Activated CD4-positive, alpha-beta memory T cell treated with anti-CD3 and anti-CD28 coated beads for 36 hours (primary cell): Measurements from ENCODE around the gene SAMD1. TPM values are rescaled to one million over a fixed set of nuclear protein-coding genes. Genes with fewer than 3 reads are reported as not detected.
A peak's percentile ranks its signal among the peaks of the same experiment; 100 is the strongest.

Experiments used
- CTCF ChIA-PET: fragments of 350-600 bp; sonication (Branson Sonifier 250); formaldehyde crosslinking; loops from one replicate; lab custom pipeline; 2021; ENCODE audit warnings: antibody characterized with exemption, inconsistent platforms; lab: Charles Lee
- POLR2A ChIA-PET: fragments of 350-600 bp; sonication (Branson Sonifier 250); formaldehyde crosslinking; loops from one replicate; lab custom pipeline; 2021; ENCODE audit warnings: antibody characterized with exemption; lab: Charles Lee
- DNase-seq: peaks from one replicate; pipeline ENCODE4 v3.0.0-alpha.2; 2020
- H3K27ac Mint-ChIP-seq: one replicate; pipeline ENCODE4 v1.8.0; 2021; ENCODE audit warnings: mixed read lengths
- H3K27me3 Mint-ChIP-seq: one replicate; pipeline ENCODE4 v1.8.0; 2021; ENCODE audit warnings: mixed read lengths
- H3K36me3 Mint-ChIP-seq: one replicate; pipeline ENCODE4 v1.8.0; 2021; ENCODE audit warnings: mixed read lengths
- H3K4me1 Mint-ChIP-seq: one replicate; pipeline ENCODE4 v1.8.0; 2021; ENCODE audit warnings: low read depth, mixed read lengths
- H3K4me3 Mint-ChIP-seq: one replicate; pipeline ENCODE4 v1.8.0; 2021; ENCODE audit warnings: mild to moderate bottlenecking, mixed read lengths
- H3K9me3 Mint-ChIP-seq: one replicate; pipeline ENCODE4 v1.8.0; 2021; ENCODE audit warnings: mixed read lengths
- intact Hi-C: fragments of 100-400 bp; cut with micrococcal nuclease; formaldehyde crosslinking; loops from one replicate; pipeline ENCODE4 v1.15.1; 2023
- total RNA-seq, 2 experiments: library from RNA; stranded (reverse); gene quantifications; one replicate each; pipeline ENCODE4 v1.2.3, GENCODE V29; 2021

The SAMD1 gene
- total RNA-seq, 2 experiments from 2014 or later = 74.5 to 77.6 TPM

- no peaks in the 10 kb centered on the region for H3K36me3 Mint-ChIP-seq
- ChIA-PET POLR2A (interaction anchor here (1.0 kb wide), 1 partner anchor 32 kb away, joined by 3 read pairs; no protein-coding TSS in a partner anchor), CTCF (interaction anchor here (0.5 to 5.0 kb wide), 22 partner anchors 9 to 864 kb away, joined by 3 to 37 read pairs (median 4); partner anchors contain the start of gene ASF1B)
- intact Hi-C loops = no loop called here
- peak; percentile 65 for DNase-seq
- H3K4me1 Mint-ChIP-seq = peaks cover 34% of the 10 kb centered on the region
- H3K27me3 Mint-ChIP-seq = no peaks in the 10 kb centered on the region
- H3K9me3 Mint-ChIP-seq = no peaks in the 10 kb centered on the region
- H3K27ac Mint-ChIP-seq = no peak overlapping the region
- H3K4me3 Mint-ChIP-seq = no peak overlapping the region
These were observed 23.3 kb upstream of the SAMD1 start for GRCh38 chr19:14113762-14114414.

GRCh38 chr19:14112809-14113385, 22.3 kb upstream of the SAMD1 start:
- ChIA-PET CTCF (interaction anchor here (1.4 to 1.5 kb wide), 2 partner anchors 11 to 43 kb away, joined by 3 to 5 read pairs; no protein-coding TSS in a partner anchor), POLR2A (interaction anchor here (1.0 kb wide), 1 partner anchor 31 kb away, joined by 3 read pairs; no protein-coding TSS in a partner anchor)
- no peaks in the 10 kb centered on the region for H3K27me3 Mint-ChIP-seq
- no peaks in the 10 kb centered on the region for H3K36me3 Mint-ChIP-seq
- H3K9me3 Mint-ChIP-seq = no peaks in the 10 kb centered on the region
- intact Hi-C loops = no loop called here
- H3K27ac Mint-ChIP-seq = no peak overlapping the region
- no peak for DNase-seq
- H3K4me3 Mint-ChIP-seq = no peak overlapping the region
- peaks cover 29% of the 10 kb centered on the region for H3K4me1 Mint-ChIP-seq

GRCh38 chr19:14112051-14112808, 21.7 kb upstream of the SAMD1 start:
- Mint-ChIP-seq H3K4me3 (no peak overlapping the region), H3K9me3 (no peaks in the 10 kb centered on the region), H3K27me3 (no peaks in the 10 kb centered on the region), H3K4me1 (peaks cover 29% of the 10 kb centered on the region), H3K36me3 (no peaks in the 10 kb centered on the region), H3K27ac (no peak overlapping the region)
- ChIA-PET CTCF (interaction anchor here (1.4 kb wide), 1 partner anchor 11 kb away, joined by 3 read pairs; no protein-coding TSS in a partner anchor), POLR2A (no interaction called here)
- DNase-seq = no peak
- intact Hi-C loops = no loop called here

GRCh38 chr19:14111486-14111885, 20.9 kb upstream of the SAMD1 start:
- no peak overlapping the region for H3K27ac Mint-ChIP-seq
- H3K4me1 Mint-ChIP-seq = peaks cover 26% of the 10 kb centered on the region
- DNase-seq = no peak
- H3K4me3 Mint-ChIP-seq = no peak overlapping the region
- no peaks in the 10 kb centered on the region for H3K36me3 Mint-ChIP-seq
- ChIA-PET CTCF (no interaction called here), POLR2A (no interaction called here)
- intact Hi-C loops = no loop called here
- no peaks in the 10 kb centered on the region for H3K9me3 Mint-ChIP-seq
- H3K27me3 Mint-ChIP-seq = no peaks in the 10 kb centered on the region

DNA sequence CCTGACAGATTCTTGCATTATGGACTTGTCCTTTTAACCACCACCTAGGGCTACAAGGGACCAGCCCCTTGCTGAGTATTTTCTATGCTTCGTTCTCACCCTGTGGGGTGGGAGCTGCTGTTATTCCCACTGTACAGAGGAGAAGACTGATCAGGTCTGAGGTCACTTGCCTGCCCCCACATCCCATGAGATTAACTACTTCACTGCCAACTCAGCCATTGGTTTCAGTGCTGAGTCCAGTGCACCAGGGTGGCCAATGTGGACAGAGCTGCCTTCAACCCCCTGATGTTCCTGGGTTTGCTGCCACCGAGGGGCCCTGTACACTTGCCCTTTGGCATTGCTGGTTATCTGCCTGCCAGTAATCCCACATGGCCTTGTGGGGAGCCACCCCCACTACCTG, 20.1 kb upstream of the SAMD1 start:
- no peaks in the 10 kb centered on the region for H3K27me3 Mint-ChIP-seq
- CTCF ChIA-PET = interaction anchor here (1.2 kb wide), 1 partner anchor 26 kb away, joined by 4 read pairs; the partner anchor contains the start of gene ASF1B
- intact Hi-C loops = no loop called here
- no peak overlapping the region for H3K4me3 Mint-ChIP-seq
- H3K9me3 Mint-ChIP-seq = no peaks in the 10 kb centered on the region
- no peak for DNase-seq
- no peak overlapping the region for H3K27ac Mint-ChIP-seq
- no peaks in the 10 kb centered on the region for H3K36me3 Mint-ChIP-seq
- POLR2A ChIA-PET = interaction anchor here (0.7 kb wide), 1 partner anchor 538 kb away, joined by 3 read pairs; no protein-coding TSS in a partner anchor
- peaks cover 18% of the 10 kb centered on the region for H3K4me1 Mint-ChIP-seq

DNA sequence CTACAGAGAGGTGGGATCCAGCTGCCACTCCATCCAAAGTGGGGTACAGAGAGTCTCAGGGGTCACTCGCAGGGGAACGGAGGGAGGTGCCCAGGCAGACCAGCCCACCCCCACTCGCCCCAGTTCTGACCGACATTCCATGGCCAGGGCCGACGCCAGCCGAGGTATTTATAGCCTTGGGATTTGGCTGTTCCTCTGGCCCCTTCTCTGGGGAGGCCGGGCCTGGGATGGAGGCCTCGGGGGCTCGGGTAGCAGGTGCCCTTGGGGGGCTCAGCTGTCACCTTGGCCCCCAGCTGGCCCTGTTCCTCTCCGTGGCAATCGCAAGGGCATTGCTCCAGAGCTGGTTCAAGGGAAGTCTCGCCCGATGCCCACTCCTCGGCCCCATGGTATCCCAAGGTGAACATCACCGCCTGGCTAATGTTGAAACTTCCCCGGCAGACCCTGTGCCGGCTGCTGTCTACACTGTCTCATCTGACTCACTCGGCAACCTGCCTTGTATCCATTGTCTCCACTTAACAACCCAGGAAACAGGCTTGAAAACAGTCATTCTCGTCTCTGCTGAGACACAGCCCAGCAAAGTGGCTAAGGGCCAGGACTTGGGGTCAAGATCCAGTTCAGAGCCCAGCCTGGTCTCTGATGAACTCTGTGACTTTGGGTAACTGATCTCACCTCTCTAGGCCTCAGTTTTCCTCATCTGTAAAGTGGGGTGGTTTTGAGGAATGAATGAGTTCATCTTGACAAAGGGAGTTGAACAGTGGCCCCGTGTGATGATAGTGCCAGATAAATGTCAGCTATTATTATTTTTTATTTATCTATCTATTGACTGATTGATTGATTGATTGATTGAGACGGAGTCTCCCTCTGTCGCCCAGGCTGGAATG, 17.3 kb upstream of the SAMD1 start:
- CTCF ChIA-PET = interaction anchor here (0.6 kb wide), 1 partner anchor 47 kb away, joined by 3 read pairs; no protein-coding TSS in a partner anchor
- H3K4me3 Mint-ChIP-seq = no peak overlapping the region
- DNase-seq = no peak
- peaks cover 2% of the 10 kb centered on the region for H3K36me3 Mint-ChIP-seq
- no peak overlapping the region for H3K27ac Mint-ChIP-seq
- intact Hi-C loops = no loop called here
- H3K27me3 Mint-ChIP-seq = no peaks in the 10 kb centered on the region
- H3K4me1 Mint-ChIP-seq = peaks cover 2% of the 10 kb centered on the region
- POLR2A ChIA-PET = no interaction called here
- H3K9me3 Mint-ChIP-seq = no peaks in the 10 kb centered on the region

DNA sequence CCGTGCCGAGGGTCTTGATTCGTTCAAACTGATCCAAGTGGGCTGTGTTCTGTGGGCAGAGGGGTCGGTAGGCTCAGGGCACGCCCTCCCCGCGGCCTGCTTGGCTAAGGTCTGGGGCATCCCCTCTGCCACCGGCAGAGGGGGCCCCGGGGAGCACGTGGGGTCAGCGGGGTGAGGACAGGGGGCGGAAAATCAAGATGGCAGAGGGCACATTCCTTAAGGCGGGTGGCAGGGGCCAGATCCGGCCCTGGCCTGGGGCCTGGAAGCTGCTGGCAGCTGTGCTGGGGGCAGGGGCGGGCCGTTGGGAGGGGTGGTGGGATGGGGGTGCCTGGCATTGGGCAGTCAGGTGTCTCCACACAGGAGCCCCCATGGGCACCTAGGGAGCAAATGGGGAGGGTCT, 16.3 kb upstream of the SAMD1 start:
- ChIA-PET CTCF (no interaction called here), POLR2A (no interaction called here)
- Mint-ChIP-seq H3K27me3 (no peaks in the 10 kb centered on the region), H3K9me3 (no peaks in the 10 kb centered on the region), H3K27ac (no peak overlapping the region), H3K4me1 (peaks cover under 1% of the 10 kb centered on the region), H3K4me3 (no peak overlapping the region), H3K36me3 (peaks cover 2% of the 10 kb centered on the region)
- DNase-seq = no peak
- intact Hi-C loops = no loop called here

DNA sequence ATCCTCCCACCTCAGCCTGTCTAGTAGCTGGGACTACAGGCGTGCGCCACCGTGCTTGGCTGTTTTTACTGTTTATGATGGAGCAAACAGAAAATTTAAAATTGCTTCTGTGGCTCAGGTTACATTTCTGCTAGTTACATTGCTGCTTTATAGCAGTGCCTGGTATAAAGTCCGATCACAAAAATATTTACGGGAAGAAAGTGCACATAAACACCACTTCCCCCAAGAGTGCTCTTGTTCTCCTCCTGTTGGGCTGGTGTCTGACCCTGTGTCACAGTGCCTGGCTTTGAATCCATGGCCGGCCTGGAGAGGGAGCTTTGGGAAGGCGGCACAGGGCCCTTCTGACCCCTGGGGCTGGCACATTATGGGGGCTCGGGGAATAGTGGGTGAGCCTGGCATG, 15.1 kb upstream of the SAMD1 start:
- H3K4me3 Mint-ChIP-seq = no peak overlapping the region
- intact Hi-C loops = no loop called here
- H3K27ac Mint-ChIP-seq = no peak overlapping the region
- H3K4me1 Mint-ChIP-seq = no peaks in the 10 kb centered on the region
- CTCF ChIA-PET = no interaction called here
- peaks cover 5% of the 10 kb centered on the region for H3K36me3 Mint-ChIP-seq
- DNase-seq = no peak
- no peaks in the 10 kb centered on the region for H3K27me3 Mint-ChIP-seq
- no peaks in the 10 kb centered on the region for H3K9me3 Mint-ChIP-seq
- POLR2A ChIA-PET = interaction anchor here (1.4 kb wide), 1 partner anchor 23 kb away, joined by 4 read pairs; no protein-coding TSS in a partner anchor

- no peak for DNase-seq
- no peaks in the 10 kb centered on the region for H3K27me3 Mint-ChIP-seq
- no peaks in the 10 kb centered on the region for H3K4me1 Mint-ChIP-seq
- CTCF ChIA-PET = interaction anchor here (1.0 to 1.5 kb wide), 2 partner anchors 12 to 33 kb away, joined by 5 read pairs; partner anchors contain the start of gene ASF1B
- H3K36me3 Mint-ChIP-seq = peaks cover 6% of the 10 kb centered on the region
- no peaks in the 10 kb centered on the region for H3K9me3 Mint-ChIP-seq
- no peak overlapping the region for H3K27ac Mint-ChIP-seq
- POLR2A ChIA-PET = no interaction called here
- no peak overlapping the region for H3K4me3 Mint-ChIP-seq
- intact Hi-C loops = no loop called here
These were observed 12.8 kb upstream of the SAMD1 start for GRCh38 chr19:14103310-14103709.

DNA sequence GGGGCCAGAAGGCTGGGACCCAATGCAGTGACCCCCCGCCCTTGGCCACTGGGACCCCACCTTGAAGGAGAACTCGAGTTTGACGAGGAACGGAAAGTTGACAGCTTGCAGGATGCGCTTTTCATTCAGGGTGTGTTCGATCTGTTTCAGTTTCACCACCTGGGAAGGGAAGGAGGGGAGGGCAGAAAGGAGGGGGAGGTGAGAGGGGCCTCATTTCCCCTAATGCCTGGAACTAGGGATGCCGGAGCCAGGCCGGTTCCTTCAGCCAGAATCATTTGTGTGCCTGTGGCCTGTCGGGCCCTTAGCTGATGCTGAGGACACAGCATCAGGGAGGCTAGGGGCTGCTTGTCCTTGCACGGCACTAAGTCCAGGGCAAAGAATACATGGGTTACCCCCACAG, 12.2 kb upstream of the SAMD1 start:
- H3K27ac Mint-ChIP-seq = no peak overlapping the region
- intact Hi-C loops = no loop called here
- POLR2A ChIA-PET = no interaction called here
- H3K27me3 Mint-ChIP-seq = no peaks in the 10 kb centered on the region
- no peak overlapping the region for H3K4me3 Mint-ChIP-seq
- DNase-seq = no peak
- no peaks in the 10 kb centered on the region for H3K4me1 Mint-ChIP-seq
- H3K9me3 Mint-ChIP-seq = no peaks in the 10 kb centered on the region
- peaks cover 10% of the 10 kb centered on the region for H3K36me3 Mint-ChIP-seq
- CTCF ChIA-PET = interaction anchor here (1.0 kb wide), 1 partner anchor 13 kb away, joined by 5 read pairs; no protein-coding TSS in a partner anchor

DNA sequence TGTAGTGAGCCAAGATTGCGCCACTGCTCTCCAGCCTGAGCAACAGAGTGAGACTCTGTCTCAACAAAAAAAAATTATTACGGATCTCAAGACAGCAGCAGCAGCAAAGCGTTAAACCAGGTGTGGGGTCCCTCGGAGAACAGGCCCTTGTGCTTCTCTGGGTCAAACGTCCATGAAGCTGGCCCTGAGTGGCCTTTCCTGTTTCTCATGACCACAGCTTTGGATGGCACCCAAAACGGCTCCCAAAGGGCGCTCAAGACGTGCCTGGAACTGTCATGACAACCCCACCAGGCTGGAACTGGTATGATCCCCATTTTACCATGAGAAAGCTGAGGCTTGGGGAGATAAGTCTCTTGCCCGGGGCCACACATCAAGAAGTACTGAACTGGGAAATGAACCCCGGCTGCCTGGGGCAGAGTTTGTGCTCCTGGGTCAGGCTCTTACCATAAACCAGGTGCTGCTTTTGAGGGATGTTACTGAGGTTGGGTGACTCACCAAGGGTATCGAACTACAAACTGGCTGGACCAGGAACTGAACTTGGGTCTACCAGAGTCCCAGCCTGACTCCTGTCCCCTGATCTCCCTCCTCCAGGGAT, 11.6 kb upstream of the SAMD1 start:
- Mint-ChIP-seq H3K27ac (no peak overlapping the region), H3K9me3 (no peaks in the 10 kb centered on the region), H3K27me3 (no peaks in the 10 kb centered on the region), H3K4me1 (no peaks in the 10 kb centered on the region), H3K36me3 (peaks cover 12% of the 10 kb centered on the region), H3K4me3 (no peak overlapping the region)
- intact Hi-C loops = no loop called here
- POLR2A ChIA-PET = no interaction called here
- DNase-seq = no peak
- CTCF ChIA-PET = no interaction called here
